WTC11 (cell line): ENCODE data around the gene RFX7. TPM values are rescaled to one million over a fixed set of nuclear protein-coding genes. Genes with fewer than 3 reads are reported as not detected.

ENCODE experiments used
- ATAC-seq: fragments of 200-7000 bp; cut with Tn5 transposase; 2 replicates; pipeline ENCODE4 v1.10.0; 2021; ENCODE audit warnings: mild to moderate bottlenecking, moderate library complexity
- CTCF ChIA-PET: fragments of 300-600 bp; sonication (Branson Sonifier 250); formaldehyde crosslinking; loops from one replicate; lab custom pipeline; 2021; ENCODE audit warnings: antibody characterized with exemption; lab: Charles Lee
- POLR2A ChIA-PET: fragments of 350-600 bp; sonication (Branson Sonifier 250); formaldehyde crosslinking; loops from one replicate; lab custom pipeline; 2021; ENCODE audit warnings: antibody characterized with exemption; lab: Charles Lee
- DNase-seq: peaks from one replicate; pipeline ENCODE4 v3.0.0; 2021; ENCODE audit warnings: low spot score
- H3K27ac Mint-ChIP-seq: 2 replicates; pipeline ENCODE4 v1.8.0; 2021; ENCODE audit warnings: mixed read lengths
- H3K27me3 Mint-ChIP-seq: 2 replicates; pipeline ENCODE4 v1.8.0; 2021; ENCODE audit warnings: low read depth, mild to moderate bottlenecking, moderate library complexity, mixed read lengths
- H3K36me3 Mint-ChIP-seq: 2 replicates; pipeline ENCODE4 v1.8.0; 2021; ENCODE audit warnings: mixed read lengths
- H3K4me1 Mint-ChIP-seq: 2 replicates; pipeline ENCODE4 v1.8.0; 2022; ENCODE audit warnings: mixed read lengths
- H3K4me3 Mint-ChIP-seq: 2 replicates; pipeline ENCODE4 v1.8.0; 2021; ENCODE audit warnings: mild to moderate bottlenecking, moderate library complexity, mixed read lengths
- H3K9me3 Mint-ChIP-seq: 2 replicates; pipeline ENCODE4 v1.8.0; 2021; ENCODE audit warnings: mixed read lengths
- CREB1 ChIP-seq: sonication (generic); formaldehyde crosslinking; IDR thresholded peaks from 2 replicates; pipeline ENCODE4 v1.8.0; 2023; ENCODE audit warnings: mild to moderate bottlenecking, missing genetic modification reagents
- ESRRA ChIP-seq: sonication (generic); formaldehyde crosslinking; IDR thresholded peaks from 2 replicates; pipeline ENCODE4 v1.8.1; 2022; ENCODE audit warnings: mild to moderate bottlenecking, missing genetic modification reagents, borderline replicate concordance
- ETV6 ChIP-seq: sonication (generic); formaldehyde crosslinking; IDR thresholded peaks from 2 replicates; pipeline ENCODE4 v1.8.1; 2022; ENCODE audit warnings: mild to moderate bottlenecking, missing genetic modification reagents
- JUN ChIP-seq: sonication (generic); formaldehyde crosslinking; IDR thresholded peaks from 2 replicates; pipeline ENCODE4 v1.8.0; 2023; ENCODE audit warnings: mild to moderate bottlenecking, missing genetic modification reagents
- SMAD3 ChIP-seq: sonication (generic); formaldehyde crosslinking; IDR thresholded peaks from 2 replicates; pipeline ENCODE4 v1.8.0; 2022; ENCODE audit warnings: missing genetic modification reagents, mild to moderate bottlenecking, borderline replicate concordance
- SOX15 ChIP-seq: fragments of 250-450 bp; sonication (Bioruptor Pico); IDR thresholded peaks from 2 replicates; pipeline ENCODE4 v1.9.0; 2021; ENCODE audit warnings: mild to moderate bottlenecking
- SP1 ChIP-seq: sonication (generic); formaldehyde crosslinking; conservative IDR thresholded peaks from 2 replicates; pipeline ENCODE4 v1.8.1; 2022; ENCODE audit warnings: missing genetic modification reagents
- TP53 ChIP-seq: sonication (generic); formaldehyde crosslinking; IDR thresholded peaks from 2 replicates; pipeline ENCODE4 v1.8.1; 2023; ENCODE audit warnings: mild to moderate bottlenecking, missing genetic modification reagents
- ZNF416 ChIP-seq: fragments of 250-450 bp; sonication (Bioruptor Pico); IDR thresholded peaks from 2 replicates; pipeline ENCODE4 v1.9.0; 2021; ENCODE audit warnings: mild to moderate bottlenecking, inconsistent platforms
- ZNF423 ChIP-seq: fragments of 250-450 bp; sonication (Bioruptor Pico); IDR thresholded peaks from 2 replicates; pipeline ENCODE4 v2.1.2; 2022; ENCODE audit warnings: mild to moderate bottlenecking, moderate library complexity
- ZNF671 ChIP-seq: fragments of 250-450 bp; sonication (Bioruptor Pico); IDR thresholded peaks from 2 replicates; pipeline ENCODE4 v1.8.0; 2021; ENCODE audit warnings: mild to moderate bottlenecking
- total RNA-seq: library from RNA; stranded (reverse); gene quantifications from 3 replicates; pipeline ENCODE4 v1.2.3, GENCODE V29; 2021
- TF ChIP-seq, protein P1 (sequence below): sonication (generic); formaldehyde crosslinking; IDR thresholded peaks from 2 replicates; pipeline ENCODE4 v1.8.1; 2023; ENCODE audit warnings: mild to moderate bottlenecking, missing genetic modification reagents, moderate library complexity
- TF ChIP-seq, protein P2 (sequence below): sonication (generic); formaldehyde crosslinking; conservative IDR thresholded peaks from 2 replicates; pipeline ENCODE4 v1.8.1; 2022; ENCODE audit warnings: mild to moderate bottlenecking, missing genetic modification reagents
- TF ChIP-seq, protein P3 (sequence below): fragments of 250-450 bp; sonication (Bioruptor Pico); conservative IDR thresholded peaks from 2 replicates; pipeline ENCODE4 v1.9.0; 2021; ENCODE audit warnings: mild to moderate bottlenecking
- TF ChIP-seq, protein P4 (sequence below): fragments of 250-450 bp; sonication (Bioruptor Pico); IDR thresholded peaks from 2 replicates; pipeline ENCODE4 v1.9.0; 2021; ENCODE audit warnings: mild to moderate bottlenecking, borderline replicate concordance
- TF ChIP-seq, protein P5 (sequence below): sonication (generic); formaldehyde crosslinking; IDR thresholded peaks from 2 replicates; pipeline ENCODE4 v1.8.1; 2023; ENCODE audit warnings: mild to moderate bottlenecking, moderate library complexity, missing genetic modification reagents
- TF ChIP-seq, protein P6 (sequence below): sonication (generic); formaldehyde crosslinking; IDR thresholded peaks from 2 replicates; pipeline ENCODE4 v1.8.0; 2022; ENCODE audit warnings: mild to moderate bottlenecking, missing genetic modification reagents
- TF ChIP-seq, protein P7 (sequence below): sonication (generic); formaldehyde crosslinking; IDR thresholded peaks from 2 replicates; pipeline ENCODE4 v1.8.0; 2022; ENCODE audit warnings: mild to moderate bottlenecking, missing genetic modification reagents
- TF ChIP-seq, protein P8 (sequence below): fragments of 200-600 bp; IDR thresholded peaks from 2 replicates; pipeline ENCODE4 v1.8.0; 2022; ENCODE audit warnings: antibody characterized with exemption

The RFX7 gene
- total RNA-seq, 1 experiment from 2014 or later, result 36.0 TPM

DNA sequence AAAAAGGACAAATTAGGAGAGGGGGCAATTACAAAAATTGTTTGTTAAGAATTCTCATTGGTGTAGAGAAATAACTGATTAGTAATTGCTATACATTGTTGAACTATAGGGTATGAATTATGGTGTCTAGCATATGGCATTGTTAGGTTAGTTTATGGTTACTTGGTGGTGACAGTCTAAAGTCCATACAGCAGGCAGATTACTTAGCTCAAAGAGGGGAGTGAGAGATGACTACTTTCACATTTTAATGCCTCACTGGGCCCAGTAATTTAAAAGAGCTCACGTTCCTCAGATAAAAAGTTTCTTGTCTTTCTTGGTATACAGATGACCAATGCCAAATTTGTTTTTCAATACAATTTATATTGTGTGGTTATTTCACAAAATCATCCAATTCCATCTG, 137.8 kb downstream of the RFX7 start:
- no peak for DNase-seq
- Mint-ChIP-seq H3K4me1 (peaks cover 12% of the 10 kb centered on the region), H3K27me3 (no peaks in the 10 kb centered on the region), H3K27ac (no peak overlapping the region), H3K36me3 (peaks cover 19% of the 10 kb centered on the region), H3K9me3 (peaks cover 8% of the 10 kb centered on the region; the same call in 1 of the 2 replicates), H3K4me3 (no peak overlapping the region)
- TF ChIP-seq CREB1 (CRISPR knock-in tag), result no peak
- TF ChIP-seq JUN (CRISPR knock-in tag), result no peak
- TF ChIP-seq SP1 (CRISPR knock-in tag), result no peak
- TF ChIP-seq ZNF423 (CRISPR knock-in tag), result no peak
- TF ChIP-seq, protein P1, sequence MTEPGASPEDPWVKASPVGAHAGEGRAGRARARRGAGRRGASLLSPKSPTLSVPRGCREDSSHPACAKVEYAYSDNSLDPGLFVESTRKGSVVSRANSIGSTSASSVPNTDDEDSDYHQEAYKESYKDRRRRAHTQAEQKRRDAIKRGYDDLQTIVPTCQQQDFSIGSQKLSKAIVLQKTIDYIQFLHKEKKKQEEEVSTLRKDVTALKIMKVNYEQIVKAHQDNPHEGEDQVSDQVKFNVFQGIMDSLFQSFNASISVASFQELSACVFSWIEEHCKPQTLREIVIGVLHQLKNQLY (CRISPR knock-in tag), result no peak
- no peak for TF ChIP-seq SOX15
- no peak for TF ChIP-seq ESRRA
- TF ChIP-seq, protein P2, sequence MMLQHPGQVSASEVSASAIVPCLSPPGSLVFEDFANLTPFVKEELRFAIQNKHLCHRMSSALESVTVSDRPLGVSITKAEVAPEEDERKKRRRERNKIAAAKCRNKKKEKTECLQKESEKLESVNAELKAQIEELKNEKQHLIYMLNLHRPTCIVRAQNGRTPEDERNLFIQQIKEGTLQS, result no peak
- ATAC-seq, result no peak
- POLR2A ChIA-PET, result no interaction called here
- CTCF ChIA-PET, result no interaction called here

DNA sequence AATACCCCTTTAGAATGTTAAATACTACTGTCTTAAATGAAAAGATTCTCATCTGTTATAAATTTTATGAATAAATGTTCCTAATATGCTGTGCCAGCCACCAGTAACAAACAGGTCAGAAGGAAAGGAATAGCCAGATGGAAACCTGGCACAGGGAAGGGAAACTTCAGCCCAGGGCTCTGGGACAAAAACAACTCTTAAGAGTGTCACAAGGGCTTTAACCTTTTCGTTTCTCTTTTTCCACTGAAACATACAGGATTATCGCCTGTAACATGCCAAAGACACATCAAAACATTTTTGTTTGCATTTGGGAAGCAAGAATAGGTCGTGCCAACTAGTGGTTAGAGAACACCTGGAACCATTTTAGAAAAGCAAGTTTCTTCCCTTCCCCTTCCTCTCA, 141.2 kb downstream of the RFX7 start:
- ATAC-seq, result no peak
- Mint-ChIP-seq H3K27me3 (no peaks in the 10 kb centered on the region), H3K36me3 (peaks cover 20% of the 10 kb centered on the region), H3K27ac (no peak overlapping the region), H3K4me1 (peaks cover 7% of the 10 kb centered on the region; the same call in 1 of the 2 replicates), H3K4me3 (no peak overlapping the region), H3K9me3 (no peaks in the 10 kb centered on the region)
- ChIA-PET POLR2A (no interaction called here), CTCF (no interaction called here)
- no peak for DNase-seq
- TF ChIP-seq, protein P3, sequence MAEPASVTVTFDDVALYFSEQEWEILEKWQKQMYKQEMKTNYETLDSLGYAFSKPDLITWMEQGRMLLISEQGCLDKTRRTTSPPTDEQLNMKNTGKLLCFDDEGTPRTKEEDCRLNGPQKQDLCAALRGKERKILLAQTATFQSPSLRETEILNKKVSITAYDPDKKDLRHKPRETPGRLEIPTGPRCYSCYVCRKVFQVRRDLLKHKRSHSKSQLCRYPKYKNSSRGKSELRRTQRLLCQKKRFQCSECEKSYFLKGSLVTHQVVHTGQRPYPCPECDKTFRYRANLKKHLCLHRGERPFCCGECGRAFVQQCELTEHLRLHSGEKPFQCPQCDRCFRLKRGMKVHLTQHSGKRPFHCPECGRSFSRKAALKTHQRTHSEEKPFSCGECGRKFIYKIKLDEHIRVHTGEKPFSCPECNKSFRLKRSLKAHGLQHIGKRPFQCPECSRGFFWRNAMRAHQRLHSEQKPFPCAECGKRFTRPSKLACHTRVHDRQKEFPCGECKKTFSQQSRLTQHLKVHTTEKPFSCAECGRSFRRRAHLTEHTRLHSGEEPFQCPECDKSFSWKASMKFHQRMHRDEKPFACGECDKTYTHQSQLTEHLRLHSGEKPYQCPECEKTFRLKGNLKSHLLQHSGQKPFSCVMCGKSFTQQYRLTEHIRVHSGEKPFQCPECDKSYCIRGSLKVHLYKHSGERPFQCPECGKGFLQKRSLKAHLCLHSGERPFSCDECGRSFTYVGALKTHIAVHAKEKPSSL (CRISPR knock-in tag), result no peak
- TF ChIP-seq, protein P4, sequence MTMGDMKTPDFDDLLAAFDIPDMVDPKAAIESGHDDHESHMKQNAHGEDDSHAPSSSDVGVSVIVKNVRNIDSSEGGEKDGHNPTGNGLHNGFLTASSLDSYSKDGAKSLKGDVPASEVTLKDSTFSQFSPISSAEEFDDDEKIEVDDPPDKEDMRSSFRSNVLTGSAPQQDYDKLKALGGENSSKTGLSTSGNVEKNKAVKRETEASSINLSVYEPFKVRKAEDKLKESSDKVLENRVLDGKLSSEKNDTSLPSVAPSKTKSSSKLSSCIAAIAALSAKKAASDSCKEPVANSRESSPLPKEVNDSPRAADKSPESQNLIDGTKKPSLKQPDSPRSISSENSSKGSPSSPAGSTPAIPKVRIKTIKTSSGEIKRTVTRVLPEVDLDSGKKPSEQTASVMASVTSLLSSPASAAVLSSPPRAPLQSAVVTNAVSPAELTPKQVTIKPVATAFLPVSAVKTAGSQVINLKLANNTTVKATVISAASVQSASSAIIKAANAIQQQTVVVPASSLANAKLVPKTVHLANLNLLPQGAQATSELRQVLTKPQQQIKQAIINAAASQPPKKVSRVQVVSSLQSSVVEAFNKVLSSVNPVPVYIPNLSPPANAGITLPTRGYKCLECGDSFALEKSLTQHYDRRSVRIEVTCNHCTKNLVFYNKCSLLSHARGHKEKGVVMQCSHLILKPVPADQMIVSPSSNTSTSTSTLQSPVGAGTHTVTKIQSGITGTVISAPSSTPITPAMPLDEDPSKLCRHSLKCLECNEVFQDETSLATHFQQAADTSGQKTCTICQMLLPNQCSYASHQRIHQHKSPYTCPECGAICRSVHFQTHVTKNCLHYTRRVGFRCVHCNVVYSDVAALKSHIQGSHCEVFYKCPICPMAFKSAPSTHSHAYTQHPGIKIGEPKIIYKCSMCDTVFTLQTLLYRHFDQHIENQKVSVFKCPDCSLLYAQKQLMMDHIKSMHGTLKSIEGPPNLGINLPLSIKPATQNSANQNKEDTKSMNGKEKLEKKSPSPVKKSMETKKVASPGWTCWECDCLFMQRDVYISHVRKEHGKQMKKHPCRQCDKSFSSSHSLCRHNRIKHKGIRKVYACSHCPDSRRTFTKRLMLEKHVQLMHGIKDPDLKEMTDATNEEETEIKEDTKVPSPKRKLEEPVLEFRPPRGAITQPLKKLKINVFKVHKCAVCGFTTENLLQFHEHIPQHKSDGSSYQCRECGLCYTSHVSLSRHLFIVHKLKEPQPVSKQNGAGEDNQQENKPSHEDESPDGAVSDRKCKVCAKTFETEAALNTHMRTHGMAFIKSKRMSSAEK (CRISPR knock-in tag), result no peak
- TF ChIP-seq ZNF423 (CRISPR knock-in tag) (no peak), SMAD3 (CRISPR knock-in tag) (no peak), JUN (CRISPR knock-in tag) (no peak), ETV6 (CRISPR knock-in tag) (no peak), ZNF671 (CRISPR knock-in tag) (no peak), TP53 (CRISPR knock-in tag) (no peak), SOX15 (no peak), SP1 (CRISPR knock-in tag) (no peak), ZNF416 (CRISPR knock-in tag) (no peak)
- TF ChIP-seq, protein P5, sequence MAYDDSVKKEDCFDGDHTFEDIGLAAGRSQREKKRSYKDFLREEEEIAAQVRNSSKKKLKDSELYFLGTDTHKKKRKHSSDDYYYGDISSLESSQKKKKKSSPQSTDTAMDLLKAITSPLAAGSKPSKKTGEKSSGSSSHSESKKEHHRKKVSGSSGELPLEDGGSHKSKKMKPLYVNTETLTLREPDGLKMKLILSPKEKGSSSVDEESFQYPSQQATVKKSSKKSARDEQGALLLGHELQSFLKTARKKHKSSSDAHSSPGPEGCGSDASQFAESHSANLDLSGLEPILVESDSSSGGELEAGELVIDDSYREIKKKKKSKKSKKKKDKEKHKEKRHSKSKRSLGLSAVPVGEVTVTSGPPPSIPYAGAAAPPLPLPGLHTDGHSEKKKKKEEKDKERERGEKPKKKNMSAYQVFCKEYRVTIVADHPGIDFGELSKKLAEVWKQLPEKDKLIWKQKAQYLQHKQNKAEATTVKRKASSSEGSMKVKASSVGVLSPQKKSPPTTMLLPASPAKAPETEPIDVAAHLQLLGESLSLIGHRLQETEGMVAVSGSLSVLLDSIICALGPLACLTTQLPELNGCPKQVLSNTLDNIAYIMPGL (CRISPR knock-in tag), result no peak
- TF ChIP-seq, protein P6, sequence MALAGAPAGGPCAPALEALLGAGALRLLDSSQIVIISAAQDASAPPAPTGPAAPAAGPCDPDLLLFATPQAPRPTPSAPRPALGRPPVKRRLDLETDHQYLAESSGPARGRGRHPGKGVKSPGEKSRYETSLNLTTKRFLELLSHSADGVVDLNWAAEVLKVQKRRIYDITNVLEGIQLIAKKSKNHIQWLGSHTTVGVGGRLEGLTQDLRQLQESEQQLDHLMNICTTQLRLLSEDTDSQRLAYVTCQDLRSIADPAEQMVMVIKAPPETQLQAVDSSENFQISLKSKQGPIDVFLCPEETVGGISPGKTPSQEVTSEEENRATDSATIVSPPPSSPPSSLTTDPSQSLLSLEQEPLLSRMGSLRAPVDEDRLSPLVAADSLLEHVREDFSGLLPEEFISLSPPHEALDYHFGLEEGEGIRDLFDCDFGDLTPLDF, result no peak
- TF ChIP-seq, protein P7, sequence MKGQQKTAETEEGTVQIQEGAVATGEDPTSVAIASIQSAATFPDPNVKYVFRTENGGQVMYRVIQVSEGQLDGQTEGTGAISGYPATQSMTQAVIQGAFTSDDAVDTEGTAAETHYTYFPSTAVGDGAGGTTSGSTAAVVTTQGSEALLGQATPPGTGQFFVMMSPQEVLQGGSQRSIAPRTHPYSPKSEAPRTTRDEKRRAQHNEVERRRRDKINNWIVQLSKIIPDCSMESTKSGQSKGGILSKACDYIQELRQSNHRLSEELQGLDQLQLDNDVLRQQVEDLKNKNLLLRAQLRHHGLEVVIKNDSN (CRISPR knock-in tag), result no peak
- TF ChIP-seq, protein P8, sequence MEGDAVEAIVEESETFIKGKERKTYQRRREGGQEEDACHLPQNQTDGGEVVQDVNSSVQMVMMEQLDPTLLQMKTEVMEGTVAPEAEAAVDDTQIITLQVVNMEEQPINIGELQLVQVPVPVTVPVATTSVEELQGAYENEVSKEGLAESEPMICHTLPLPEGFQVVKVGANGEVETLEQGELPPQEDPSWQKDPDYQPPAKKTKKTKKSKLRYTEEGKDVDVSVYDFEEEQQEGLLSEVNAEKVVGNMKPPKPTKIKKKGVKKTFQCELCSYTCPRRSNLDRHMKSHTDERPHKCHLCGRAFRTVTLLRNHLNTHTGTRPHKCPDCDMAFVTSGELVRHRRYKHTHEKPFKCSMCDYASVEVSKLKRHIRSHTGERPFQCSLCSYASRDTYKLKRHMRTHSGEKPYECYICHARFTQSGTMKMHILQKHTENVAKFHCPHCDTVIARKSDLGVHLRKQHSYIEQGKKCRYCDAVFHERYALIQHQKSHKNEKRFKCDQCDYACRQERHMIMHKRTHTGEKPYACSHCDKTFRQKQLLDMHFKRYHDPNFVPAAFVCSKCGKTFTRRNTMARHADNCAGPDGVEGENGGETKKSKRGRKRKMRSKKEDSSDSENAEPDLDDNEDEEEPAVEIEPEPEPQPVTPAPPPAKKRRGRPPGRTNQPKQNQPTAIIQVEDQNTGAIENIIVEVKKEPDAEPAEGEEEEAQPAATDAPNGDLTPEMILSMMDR, result no peak
- TF ChIP-seq, protein P1 (CRISPR knock-in tag), result no peak
